SK-N-SH (cell line): ENCODE measurements around the gene IQGAP1. TPM values are rescaled to one million over a fixed set of nuclear protein-coding genes. Genes with fewer than 3 reads are reported as not detected.
"Not testable (repeated sequence)": the region's sequence is repeated elsewhere in the genome, so short reads cannot be mapped to it uniquely, and the experiment has no call there.

Source experiments
- CTCF ChIA-PET: fragments of 300-600, 350-600 bp; formaldehyde crosslinking; extraction: SDS; loops from one replicate; lab custom pipeline; 2021; lab: Yijun Ruan, JAX
- POLR2A ChIA-PET: fragments of 350-600 bp; sonication (Branson Sonifier 250); formaldehyde crosslinking; extraction: SDS; loops from one replicate; lab custom pipeline; 2020; ENCODE audit warnings: antibody characterized with exemption, inconsistent platforms; lab: Yijun Ruan, JAX
- DNase-seq: peaks from one replicate; pipeline ENCODE4 v3.0.0; 2012
- H2AFZ ChIP-seq: fragments of 200-600 bp; sonication (generic); 2 replicates; pipeline ENCODE4 v1.8.1; 2016; ENCODE audit warnings: antibody characterized with exemption, mild to moderate bottlenecking, low read depth
- H3F3A ChIP-seq: fragments of 200-600 bp; sonication (generic); replicated peaks from 2 replicates; pipeline ENCODE3; 2016; ENCODE audit warnings: antibody characterized with exemption, mild to moderate bottlenecking; ENCODE audit not compliant: insufficient read depth
- H3K27ac ChIP-seq, 2 experiments: fragments of 200-500 bp in 1 of 2; fragments of 200-600 bp in 1 of 2; sonication (Bioruptor generic) in 1 of 2; sonication (generic), shearing (Covaris generic) in 1 of 2; 2 replicates each; pipeline versions ENCODE4 v1.5.1 to v1.6.1; 2014 to 2016; ENCODE audit warnings: low read depth in 2 of 2, inconsistent platforms in 1 of 2, low read length in 1 of 2, mild to moderate bottlenecking in 1 of 2, mixed read lengths in 1 of 2
- H3K27me3 ChIP-seq: fragments of 200-600 bp; sonication (generic), shearing (Covaris generic); 2 replicates; pipeline ENCODE4 v1.6.1; 2016; ENCODE audit warnings: mixed run types; ENCODE audit not compliant: insufficient read depth
- H3K36me3 ChIP-seq, 2 experiments: fragments of 200-500 bp in 1 of 2; fragments of 200-600 bp in 1 of 2; sonication (Bioruptor generic) in 1 of 2; sonication (generic) in 1 of 2; replicated peaks in 1 of 2; 2 replicates each; pipeline versions ENCODE3 to v1.5.1; 2014 to 2016; ENCODE audit warnings: low read length in 1 of 2, mild to moderate bottlenecking in 1 of 2; ENCODE audit not compliant: insufficient read depth in 2 of 2, control insufficient read depth in 1 of 2
- H3K4me1 ChIP-seq, 2 experiments: fragments of 200-500 bp in 1 of 2; fragments of 200-600 bp in 1 of 2; sonication (Bioruptor generic) in 1 of 2; sonication (generic), shearing (Covaris generic) in 1 of 2; 2 replicates each; pipeline versions ENCODE4 v1.5.1 to v1.6.1; 2014 to 2016; ENCODE audit warnings: low read depth in 1 of 2, low read length in 1 of 2, mixed run types in 1 of 2; ENCODE audit not compliant: insufficient read depth in 2 of 2, control insufficient read depth in 1 of 2
- H3K4me2 ChIP-seq: fragments of 200-600 bp; sonication (generic), shearing (Covaris generic); 2 replicates; pipeline ENCODE4 v1.6.1; 2017; ENCODE audit warnings: mixed run types
- H3K4me3 ChIP-seq, 2 experiments: fragments of 200-500 bp in 1 of 2; fragments of 200-600 bp in 1 of 2; sonication (Bioruptor generic) in 1 of 2; sonication (generic), shearing (Covaris generic) in 1 of 2; 2 replicates each; pipeline versions ENCODE4 v1.5.1 to v1.8.1; 2014 to 2016; ENCODE audit warnings: low read depth in 2 of 2, inconsistent platforms in 1 of 2, low read length in 1 of 2, mild to moderate bottlenecking in 1 of 2, mixed read lengths in 1 of 2, moderate library complexity in 1 of 2
- H3K79me2 ChIP-seq: fragments of 200-600 bp; sonication (generic); 2 replicates; pipeline ENCODE4 v1.8.1; 2017; ENCODE audit warnings: mild to moderate bottlenecking; ENCODE audit not compliant: insufficient read depth
- H3K9ac ChIP-seq: fragments of 200-600 bp; sonication (generic); 2 replicates; pipeline ENCODE4 v1.6.1; 2017; ENCODE audit warnings: mixed run types
- H3K9me2 ChIP-seq: fragments of 200-600 bp; sonication (generic); 2 replicates; pipeline ENCODE4 v1.6.1; 2017; ENCODE audit warnings: mixed run types
- H3K9me3 ChIP-seq: fragments of 200-600 bp; sonication (generic); 2 replicates; pipeline ENCODE4 v1.6.1; 2017; ENCODE audit warnings: mixed run types, mild to moderate bottlenecking, moderate library complexity
- H4K20me1 ChIP-seq: fragments of 200-600 bp; sonication (generic); 2 replicates; pipeline ENCODE4 v1.6.1; 2017; ENCODE audit warnings: mild to moderate bottlenecking, mixed run types; ENCODE audit not compliant: insufficient read depth
- CHD2 ChIP-seq: fragments of 150-350 bp; IDR thresholded peaks from 2 replicates; pipeline ENCODE4 v1.6.1; 2018; ENCODE audit warnings: low read length; ENCODE audit not compliant: partially characterized antibody
- CTCF ChIP-seq: fragments of 200-600 bp; sonication (generic); IDR thresholded peaks from 2 replicates; pipeline ENCODE4 v1.6.1; 2017; ENCODE audit warnings: antibody characterized with exemption, mild to moderate bottlenecking, moderate library complexity
- ELF1 ChIP-seq: IDR thresholded peaks from 2 replicates; pipeline ENCODE4 v1.4.0; 2012
- EZH2phosphoT487 ChIP-seq: fragments of 200-600 bp; sonication (generic); IDR thresholded peaks from 2 replicates; pipeline ENCODE4 v1.6.1; 2017; ENCODE audit warnings: low read depth, mixed run types, mild to moderate bottlenecking, antibody characterized with exemption, moderate library complexity, borderline replicate concordance
- FOSL2 ChIP-seq: IDR thresholded peaks from 2 replicates; pipeline ENCODE4 v1.4.0; 2012; ENCODE audit warnings: low read depth, mild to moderate bottlenecking, moderate library complexity, borderline replicate concordance
- FOXJ3 ChIP-seq: sonication (generic); formaldehyde crosslinking; IDR thresholded peaks from 2 replicates; pipeline ENCODE4 v1.5.1; 2020; ENCODE audit warnings: mild to moderate bottlenecking, missing genetic modification reagents
- GABPA ChIP-seq: IDR thresholded peaks from 2 replicates; pipeline ENCODE4 v1.4.0; 2012; ENCODE audit warnings: low read depth, mild to moderate bottlenecking
- GATA2 ChIP-seq: sonication (generic); formaldehyde crosslinking; IDR thresholded peaks from 2 replicates; pipeline ENCODE4 v1.5.0; 2020; ENCODE audit warnings: mild to moderate bottlenecking, missing genetic modification reagents
- IRF3 ChIP-seq: fragments of 150-350 bp; IDR thresholded peaks from 2 replicates; pipeline ENCODE4 v1.6.1; 2016; ENCODE audit warnings: mild to moderate bottlenecking, low read depth, low read length
- MEF2A ChIP-seq: IDR thresholded peaks from 2 replicates; pipeline ENCODE4 v1.4.0; 2012; ENCODE audit warnings: low read depth, borderline replicate concordance
- MXI1 ChIP-seq: IDR thresholded peaks from 2 replicates; pipeline ENCODE4 v1.6.1; 2012; ENCODE audit warnings: mild to moderate bottlenecking, low read depth, low read length, improper control_type of control experiment
- NFIC ChIP-seq: IDR thresholded peaks from 2 replicates; pipeline ENCODE4 v1.4.0; 2012; ENCODE audit warnings: borderline replicate concordance
- POLR2AphosphoS5 ChIP-seq: IDR thresholded peaks from 2 replicates; pipeline ENCODE4 v1.6.1; 2012; ENCODE audit warnings: low read depth, low read length
- RAD21 ChIP-seq: IDR thresholded peaks from 2 replicates; pipeline ENCODE4 v1.6.1; 2012; ENCODE audit warnings: mild to moderate bottlenecking, low read length
- RFX5 ChIP-seq: IDR thresholded peaks from 2 replicates; pipeline ENCODE4 v1.6.1; 2012; ENCODE audit warnings: mild to moderate bottlenecking, improper control_type of control experiment, low read length
- RXRA ChIP-seq: IDR thresholded peaks from 2 replicates; pipeline ENCODE4 v1.4.0; 2012; ENCODE audit warnings: low read depth, mild to moderate bottlenecking, borderline replicate concordance
- SMC3 ChIP-seq: IDR thresholded peaks from 2 replicates; pipeline ENCODE4 v1.6.1; 2012; ENCODE audit warnings: low read depth, low read length, improper control_type of control experiment
- TCF12 ChIP-seq: IDR thresholded peaks from 2 replicates; pipeline ENCODE4 v1.4.0; 2012
- USF2 ChIP-seq: fragments of 150-350 bp; IDR thresholded peaks from 2 replicates; pipeline ENCODE4 v1.6.1; 2017; ENCODE audit warnings: antibody characterized with exemption, low read length, low read depth, borderline replicate concordance
- ZBTB33 ChIP-seq: IDR thresholded peaks from 2 replicates; pipeline ENCODE4 v1.4.0; 2012; ENCODE audit warnings: low read depth, borderline replicate concordance
- WGBS: methylation state at CpG from one replicate; pipeline ENCODE4 v1.1.6; 2017; ENCODE audit warnings: low lambda C conversion rate; 5-methylcytosine and 5-hydroxymethylcytosine counted together
- polyA plus RNA-seq, 3 experiments: library from polyadenylated mRNA; depleted of rRNA; stranded (reverse); fragments of >200 nt; gene quantifications; 2 replicates each; pipeline ENCODE4 v1.2.3, GENCODE V29; 2012

The IQGAP1 gene
- polyA plus RNA-seq, 1 of the 3 experiments (the other 2 are of a cell fraction) = 56.5 TPM

- H3K9me3 ChIP-seq, CTCF ChIA-PET, POLR2A ChIA-PET, H3K27me3 ChIP-seq, H3K4me2 ChIP-seq, H3K9ac ChIP-seq, H2AFZ ChIP-seq, H3K27ac ChIP-seq, H3K4me3 ChIP-seq, DNase-seq, H3K9me2 ChIP-seq: not testable (repeated sequence)
- Histone ChIP-seq H3K79me2 (peaks cover 99% of the 10 kb centered on the region), H4K20me1 (peaks cover 30% of the 10 kb centered on the region), H3F3A (peaks cover 51% of the 10 kb centered on the region), H3K4me1 (peaks cover 0 to 52% of the 10 kb centered on the region in 2 experiments; a peak in 3 of 4 replicates), H3K36me3 (peaks cover 0 to 20% of the 10 kb centered on the region in 2 experiments)
- 100% methylated on average over 4 of the region's 4 CpGs for WGBS
Measured at GRCh38 chr15:90410316-90410715, 22.3 kb downstream of the IQGAP1 start.

GRCh38 chr15:90411176-90411575, 23.1 kb downstream of the IQGAP1 start:
- peaks cover 0 to 20% of the 10 kb centered on the region in 2 experiments for H3K36me3 ChIP-seq
- no peak overlapping the region for H3K9ac ChIP-seq
- no peak overlapping the region for H3K4me2 ChIP-seq
- H4K20me1 ChIP-seq = peaks cover 21% of the 10 kb centered on the region
- WGBS = 90% methylated on average over 2 of the region's 2 CpGs
- H3K27ac ChIP-seq = peak overlapping the region in 1 of 2 experiments; percentile 98; a peak in 1 of 4 replicates
- ChIA-PET CTCF (no interaction called here), POLR2A (no interaction called here)
- no peak for DNase-seq
- no peaks in the 10 kb centered on the region for H3K27me3 ChIP-seq
- H3K9me3 ChIP-seq = no peaks in the 10 kb centered on the region
- peaks cover 57% of the 10 kb centered on the region for H3F3A ChIP-seq
- no peak overlapping the region for H2AFZ ChIP-seq
- H3K4me3 ChIP-seq = no peak overlapping the region
- peaks cover 99% of the 10 kb centered on the region for H3K79me2 ChIP-seq
- H3K4me1 ChIP-seq = peaks cover 0 to 43% of the 10 kb centered on the region in 2 experiments; a peak in 3 of 4 replicates
- H3K9me2 ChIP-seq = no peaks in the 10 kb centered on the region
- TF ChIP-seq FOXJ3 (CRISPR knock-in tag) (no peak), RFX5 (no peak), USF2 (no peak), GATA2 (no peak), ELF1 (no peak), MXI1 (no peak), CTCF (no peak), GABPA (no peak), NFIC (no peak), RAD21 (no peak), EZH2phosphoT487 (no peak), SMC3 (no peak), RXRA (no peak), FOSL2 (no peak), CHD2 (no peak), IRF3 (no peak), ZBTB33 (no peak), POLR2AphosphoS5 (no peak), MEF2A (no peak), TCF12 (no peak)
